K562 (cell line): ENCODE results near the gene GAPVD1. TPM values are rescaled to one million over a fixed set of nuclear protein-coding genes. Genes with fewer than 3 reads are reported as not detected.

Experiments
- ATAC-seq: fragments of 200-7000 bp; cut with Tn5 transposase; 3 replicates; pipeline ENCODE4 v1.9.1; 2020; ENCODE audit warnings: moderate library complexity
- BruUV-seq: library from RNA; stranded (reverse); fragments of 400-500 nt; replicated peaks from 2 replicates; lab custom pipeline; 2021; lab: Mats Ljungman, UMichigan
- CTCF ChIA-PET: fragments of 300-600 bp; formaldehyde crosslinking; extraction: SDS; loops from one replicate; lab custom pipeline; 2021; ENCODE audit warnings: low intra/inter-chr PET ratio; lab: Yijun Ruan, JAX
- POLR2A ChIA-PET: fragments of 300-600, 350-650 bp; sonication (Branson Sonifier 250); formaldehyde crosslinking; extraction: SDS; loops from one replicate; lab custom pipeline; 2021; ENCODE audit warnings: antibody characterized with exemption, inconsistent platforms; lab: Yijun Ruan, JAX
- DNase-seq, 4 experiments: peaks; one replicate each; pipeline versions ENCODE4 v3.0.0 to v3.0.0-alpha.2; 2011 to 2018; ENCODE audit warnings: low spot score in 3 of 4, mixed read lengths in 3 of 4; ENCODE audit errors: extremely low read depth in 1 of 4
- FAIRE-seq: peaks from 2 replicates; lab custom pipeline; 2011; peaks lifted over from hg19 to GRCh38; lab: Jason Lieb, UNC
- H2AFZ ChIP-seq: 2 replicates; pipeline ENCODE4 v1.6.0; 2011; ENCODE audit warnings: low read depth, low read length, control low read depth, inconsistent platforms
- H3K27ac ChIP-seq: fragments of 200-600 bp; 3 replicates; pipeline ENCODE4 v1.8.0; 2011; ENCODE audit warnings: low read depth, mild to moderate bottlenecking, control low read depth, inconsistent platforms, low read length, moderate library complexity, mixed read lengths; ENCODE audit errors: extremely low read depth
- H3K27me3 ChIP-seq, 2 experiments: fragments of 300-600 bp in 1 of 2; 2 replicates in 1 of 2; 3 replicates in 1 of 2; pipeline versions ENCODE4 v1.6.0 to v1.8.0; 2011; ENCODE audit warnings: inconsistent platforms in 2 of 2, low read length in 2 of 2, mild to moderate bottlenecking in 1 of 2, mixed read lengths in 1 of 2, moderate library complexity in 1 of 2; ENCODE audit not compliant: control insufficient read depth in 2 of 2, insufficient read depth in 2 of 2
- H3K36me3 ChIP-seq: fragments of 300-600 bp; 3 replicates; pipeline ENCODE4 v1.8.0; 2011; ENCODE audit warnings: mild to moderate bottlenecking, low read length, inconsistent platforms; ENCODE audit not compliant: control insufficient read depth, insufficient read depth
- H3K4me1 ChIP-seq, 2 experiments: fragments of 200-600 bp in 1 of 2; replicated peaks in 1 of 2; 2 replicates in 1 of 2; 3 replicates in 1 of 2; pipeline versions ENCODE4 v1.5.1 to v1.8.0; 2011; ENCODE audit warnings: inconsistent platforms in 2 of 2, low read length in 2 of 2, mild to moderate bottlenecking in 1 of 2, mixed read lengths in 1 of 2, moderate library complexity in 1 of 2; ENCODE audit not compliant: control insufficient read depth in 2 of 2, insufficient read depth in 2 of 2
- H3K4me2 ChIP-seq: 2 replicates; pipeline ENCODE4 v1.6.1; 2011; ENCODE audit warnings: low read length, control low read depth, inconsistent platforms, mixed read lengths; ENCODE audit not compliant: insufficient read depth
- H3K4me3 ChIP-seq: fragments of 200-600 bp; sonication (generic), shearing (Covaris generic); 2 replicates; pipeline ENCODE4 v1.5.1; 2016; ENCODE audit warnings: control low read depth, inconsistent platforms
- H3K79me2 ChIP-seq: fragments of 200-600 bp; 3 replicates; pipeline ENCODE4 v1.8.0; 2011; ENCODE audit warnings: low read length, inconsistent platforms; ENCODE audit not compliant: control insufficient read depth, insufficient read depth
- H3K9ac ChIP-seq, 2 experiments: 2 replicates each; pipeline versions ENCODE4 v1.6.0 to v1.6.1; 2011; ENCODE audit warnings: low read depth in 2 of 2, low read length in 2 of 2, control low read depth in 1 of 2, inconsistent platforms in 1 of 2, mild to moderate bottlenecking in 1 of 2, mixed read lengths in 1 of 2; ENCODE audit not compliant: insufficient read depth in 1 of 2
- H3K9me1 ChIP-seq: one replicate; pipeline ENCODE4 v1.6.0; 2011; ENCODE audit warnings: inconsistent platforms, mild to moderate bottlenecking, low read length, moderate library complexity; ENCODE audit not compliant: control insufficient read depth, insufficient read depth
- H3K9me3 ChIP-seq: replicated peaks from 2 replicates; pipeline ENCODE4 v1.5.1; 2011; ENCODE audit warnings: low read depth, low read length, inconsistent platforms; ENCODE audit not compliant: control insufficient read depth, insufficient read depth
- H4K20me1 ChIP-seq: replicated peaks from 2 replicates; pipeline ENCODE4 v1.6.1; 2011; ENCODE audit warnings: low read length, inconsistent platforms, mixed read lengths; ENCODE audit not compliant: control insufficient read depth, insufficient read depth
- BDP1 ChIP-seq: IDR thresholded peaks from 3 replicates; pipeline ENCODE4 v1.6.1; 2011; ENCODE audit not compliant: insufficient read length, insufficient read depth
- CSDE1 ChIP-seq, 2 experiments: fragments of 450-650 bp; IDR thresholded peaks; 2 replicates each; pipeline ENCODE4 v1.6.1; 2016; ENCODE audit warnings: mild to moderate bottlenecking in 1 of 2
- PRPF4 ChIP-seq: fragments of 200-400 bp; formaldehyde crosslinking; IDR thresholded peaks from one replicate; pipeline ENCODE4 v1.6.1; 2017; ENCODE audit warnings: low read length, low read depth, mild to moderate bottlenecking; ENCODE audit not compliant: insufficient read depth, poor library complexity, severe bottlenecking
- RFX7 ChIP-seq: fragments of 250-450 bp; sonication (Bioruptor Pico); IDR thresholded peaks from 2 replicates; pipeline ENCODE4 v1.5.1; 2021; ENCODE audit warnings: mild to moderate bottlenecking
- ZNF224 ChIP-seq: sonication (generic); formaldehyde crosslinking; IDR thresholded peaks from 2 replicates; pipeline ENCODE4 v1.8.0; 2022; ENCODE audit warnings: mild to moderate bottlenecking, missing genetic modification reagents
- WGBS: fragments of 100-300 bp; shearing (Covaris generic); methylation state at CpG from one replicate; pipeline ENCODE4 v1.1.6; 2016; ENCODE audit warnings: low coverage, mixed read lengths; ENCODE audit not compliant: insufficient coverage; ENCODE audit errors: missing lambda C conversion rate; 5-methylcytosine and 5-hydroxymethylcytosine counted together
- in situ Hi-C: fragments of 300-500 bp; cut with MboI; formaldehyde crosslinking; loops from 4 replicates; pipeline ENCODE4 v1.15.0; 2018; ENCODE audit warnings: inconsistent platforms, mixed read lengths
- intact Hi-C: fragments of 100-400 bp; cut with micrococcal nuclease; formaldehyde crosslinking; loops from 2 replicates; pipeline ENCODE4 v1.14.2; 2022
- polyA plus RNA-seq, 8 experiments: library from polyadenylated mRNA; depleted of rRNA in 4 of 8; stranded (reverse) in 5 of 8; unstranded in 3 of 8; fragments of >200 nt; fragmentation: Nextera tagmentation in 2 of 8; fragmentation: Illumina TruSeq in 1 of 8; extraction: Ambion mirVana in 2 of 8; extraction: Trizol in 1 of 8; gene quantifications; 2 replicates each; pipeline versions ENCODE4 v1.2.1 to v1.2.3, GENCODE V29; 2011 to 2014; ENCODE audit warnings: inconsistent platforms in 1 of 8, missing spikeins in 1 of 8
- total RNA-seq, 7 experiments: library from RNA; depleted of rRNA in 6 of 7; stranded (reverse); fragments of >200 nt in 6 of 7; fragmentation: Illumina TruSeq in 2 of 7; extraction: Trizol in 2 of 7; gene quantifications; 2 replicates each; pipeline versions ENCODE4 v1.2.1 to v1.2.3, GENCODE V29; 2011 to 2021; ENCODE audit warnings: low replicate concordance in 1 of 7
- TF ChIP-seq, protein P1 (sequence below): fragments of 450-650 bp; IDR thresholded peaks from 2 replicates; pipeline ENCODE4 v1.6.1; 2018; ENCODE audit not compliant: partially characterized antibody
- TF ChIP-seq, protein P2 (sequence below): sonication (generic); formaldehyde crosslinking; IDR thresholded peaks from 2 replicates; pipeline ENCODE4 v1.9.0; 2022; ENCODE audit warnings: mild to moderate bottlenecking, missing genetic modification reagents

The GAPVD1 gene
- total and polyA plus RNA-seq, 9 of the 15 experiments (the other 6 are each of a cell fraction or from before 2014, with no cell fraction given) = 9.5 to 66.1 (median 45.5) TPM

DNA sequence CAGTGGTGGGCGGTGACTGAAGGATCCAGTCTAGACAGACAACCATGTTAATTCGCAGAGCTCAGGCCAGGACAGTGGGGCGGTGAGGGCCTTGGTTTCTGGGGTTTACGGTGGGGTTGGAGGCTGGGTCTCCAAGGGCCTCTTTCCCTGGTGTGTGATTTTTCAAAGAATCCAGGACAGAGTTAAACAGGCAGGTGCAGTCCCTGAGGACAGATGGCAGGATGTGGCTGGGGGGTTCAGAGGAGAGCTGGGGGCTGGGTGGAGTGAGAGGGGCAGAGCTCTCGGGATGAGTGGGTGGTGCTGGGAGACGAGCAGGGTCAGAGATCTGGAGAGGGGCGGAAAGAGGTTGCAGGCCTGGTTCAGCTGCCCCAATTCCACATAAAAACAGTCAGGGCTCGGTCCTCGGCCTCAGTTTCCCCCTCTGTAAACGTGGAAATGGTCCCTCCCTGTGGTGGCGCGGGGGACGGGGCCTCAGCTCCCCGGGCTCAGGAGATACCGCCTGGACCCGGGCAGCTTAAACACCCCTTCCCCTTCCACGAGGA lies 145.9 kb downstream of the GAPVD1 start:
- no peak for FAIRE-seq
- ATAC-seq = peak; percentile 9
- TF ChIP-seq, protein P1, sequence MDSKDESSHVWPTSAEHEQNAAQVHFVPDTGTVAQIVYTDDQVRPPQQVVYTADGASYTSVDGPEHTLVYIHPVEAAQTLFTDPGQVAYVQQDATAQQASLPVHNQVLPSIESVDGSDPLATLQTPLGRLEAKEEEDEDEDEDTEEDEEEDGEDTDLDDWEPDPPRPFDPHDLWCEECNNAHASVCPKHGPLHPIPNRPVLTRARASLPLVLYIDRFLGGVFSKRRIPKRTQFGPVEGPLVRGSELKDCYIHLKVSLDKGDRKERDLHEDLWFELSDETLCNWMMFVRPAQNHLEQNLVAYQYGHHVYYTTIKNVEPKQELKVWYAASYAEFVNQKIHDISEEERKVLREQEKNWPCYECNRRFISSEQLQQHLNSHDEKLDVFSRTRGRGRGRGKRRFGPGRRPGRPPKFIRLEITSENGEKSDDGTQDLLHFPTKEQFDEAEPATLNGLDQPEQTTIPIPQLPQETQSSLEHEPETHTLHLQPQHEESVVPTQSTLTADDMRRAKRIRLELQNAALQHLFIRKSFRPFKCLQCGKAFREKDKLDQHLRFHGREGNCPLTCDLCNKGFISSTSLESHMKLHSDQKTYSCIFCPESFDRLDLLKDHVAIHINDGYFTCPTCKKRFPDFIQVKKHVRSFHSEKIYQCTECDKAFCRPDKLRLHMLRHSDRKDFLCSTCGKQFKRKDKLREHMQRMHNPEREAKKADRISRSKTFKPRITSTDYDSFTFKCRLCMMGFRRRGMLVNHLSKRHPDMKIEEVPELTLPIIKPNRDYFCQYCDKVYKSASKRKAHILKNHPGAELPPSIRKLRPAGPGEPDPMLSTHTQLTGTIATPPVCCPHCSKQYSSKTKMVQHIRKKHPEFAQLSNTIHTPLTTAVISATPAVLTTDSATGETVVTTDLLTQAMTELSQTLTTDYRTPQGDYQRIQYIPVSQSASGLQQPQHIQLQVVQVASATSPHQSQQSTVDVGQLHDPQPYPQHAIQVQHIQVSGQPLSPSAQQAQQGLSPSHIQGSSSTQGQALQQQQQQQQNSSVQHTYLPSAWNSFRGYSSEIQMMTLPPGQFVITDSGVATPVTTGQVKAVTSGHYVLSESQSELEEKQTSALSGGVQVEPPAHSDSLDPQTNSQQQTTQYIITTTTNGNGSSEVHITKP = peak; percentile 70
- TF ChIP-seq BDP1 (no peak), PRPF4 (no peak), ZNF224 (no peak), CSDE1 (IDR thresholded peaks at IDR 0.05) (no peak), RFX7 (CRISPR knock-in tag) (no peak)
- TF ChIP-seq, protein P2, sequence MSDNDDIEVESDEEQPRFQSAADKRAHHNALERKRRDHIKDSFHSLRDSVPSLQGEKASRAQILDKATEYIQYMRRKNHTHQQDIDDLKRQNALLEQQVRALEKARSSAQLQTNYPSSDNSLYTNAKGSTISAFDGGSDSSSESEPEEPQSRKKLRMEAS (CRISPR knock-in tag) = no peak
- peak overlapping the region; percentile 45 to 93; a peak in 3 of 4 replicates for H3K9ac ChIP-seq
- H3K27me3 ChIP-seq = no peaks in the 10 kb centered on the region; a peak in 1 of 5 replicates
- ChIA-PET POLR2A (interaction anchor here (0.6 to 2.8 kb wide), 4 partner anchors 26 to 234 kb away, joined by 3 to 5 read pairs (median 3); partner anchors contain the start of gene HSPA5), CTCF (interaction anchor here (0.6 to 1.9 kb wide), 5 partner anchors 224 to 991 kb away, joined by 4 to 10 read pairs (median 5); no protein-coding TSS in a partner anchor)
- peaks cover 9 to 56% of the 10 kb centered on the region in 2 experiments; a peak in 4 of 5 replicates for H3K4me1 ChIP-seq
- no peaks in the 10 kb centered on the region for H4K20me1 ChIP-seq
- no peaks in the 10 kb centered on the region for H3K36me3 ChIP-seq
- BruUV-seq = no TSS peak
- in situ Hi-C loops (loop anchor here (5.0 to 10.0 kb wide), 2 partner anchors 987 to 1075 kb away; no protein-coding TSS in a partner anchor), intact Hi-C loops (loop anchor here (5.0 kb wide), 2 partner anchors 990 to 1085 kb away; no protein-coding TSS in a partner anchor)
- WGBS = 43% methylated on average over 10 of the region's 17 CpGs
- peak overlapping the region; percentile 52 for H3K4me3 ChIP-seq
- no peaks in the 10 kb centered on the region; the same call in 2 of the 3 replicates for H3K79me2 ChIP-seq
- peak overlapping the region; percentile 96 for H2AFZ ChIP-seq
- H3K9me3 ChIP-seq = peaks cover 4% of the 10 kb centered on the region; the same call in 1 of the 2 replicates
- H3K9me1 ChIP-seq = no peaks in the 10 kb centered on the region
- H3K27ac ChIP-seq = no peak overlapping the region
- peak overlapping the region; percentile 63 for H3K4me2 ChIP-seq
- no peak for DNase-seq
